HepG2 (cell line): Measurements from ENCODE around the gene OR2T10.
"Not testable (repeated sequence)": the region's sequence is repeated elsewhere in the genome, so short reads cannot be mapped to it uniquely, and the experiment has no call there.

ENCODE experiments used
- CAMTA2 ChIP-seq: sonication (generic); formaldehyde crosslinking; IDR thresholded peaks from 2 replicates; pipeline ENCODE4 v1.4.0; 2020; ENCODE audit warnings: mild to moderate bottlenecking, missing genetic modification reagents, borderline replicate concordance
- CTCF ChIP-seq: sonication (generic); formaldehyde crosslinking; IDR thresholded peaks from 2 replicates; pipeline ENCODE4 v1.5.0; 2020; ENCODE audit warnings: mild to moderate bottlenecking, missing genetic modification reagents, moderate library complexity
- HOXD1 ChIP-seq: sonication (generic); formaldehyde crosslinking; IDR thresholded peaks from 2 replicates; pipeline ENCODE4 v1.5.0; 2020; ENCODE audit warnings: missing genetic modification reagents
- JUND ChIP-seq: sonication (generic); formaldehyde crosslinking; IDR thresholded peaks from 2 replicates; pipeline ENCODE4 v1.8.0; 2022; ENCODE audit warnings: mild to moderate bottlenecking, missing genetic modification reagents
- POLR2AphosphoS5 ChIP-seq: IDR thresholded peaks from 2 replicates; pipeline ENCODE4 v1.6.1; 2012; ENCODE audit warnings: low read depth, low read length
- RBM39 ChIP-seq: fragments of 200-400 bp; formaldehyde crosslinking; IDR thresholded peaks from one replicate; pipeline ENCODE4 v1.6.1; 2018; ENCODE audit warnings: antibody characterized with exemption, mild to moderate bottlenecking, low read depth, low read length; ENCODE audit not compliant: poor library complexity, severe bottlenecking
- ZKSCAN1 ChIP-seq: fragments of 150-350 bp; IDR thresholded peaks from 2 replicates; pipeline ENCODE4 v1.6.1; 2014; ENCODE audit warnings: low read length
- ZNF354B ChIP-seq: sonication (generic); formaldehyde crosslinking; IDR thresholded peaks from 2 replicates; pipeline ENCODE4 v1.8.0; 2022; ENCODE audit warnings: mild to moderate bottlenecking, missing genetic modification reagents
- TF ChIP-seq, protein P1 (sequence below): sonication (generic); formaldehyde crosslinking; IDR thresholded peaks from one replicate; pipeline ENCODE4 v1.5.1; 2020; ENCODE audit warnings: mild to moderate bottlenecking, missing genetic modification reagents; ENCODE audit errors: not compliant biosample characterization

DNA sequence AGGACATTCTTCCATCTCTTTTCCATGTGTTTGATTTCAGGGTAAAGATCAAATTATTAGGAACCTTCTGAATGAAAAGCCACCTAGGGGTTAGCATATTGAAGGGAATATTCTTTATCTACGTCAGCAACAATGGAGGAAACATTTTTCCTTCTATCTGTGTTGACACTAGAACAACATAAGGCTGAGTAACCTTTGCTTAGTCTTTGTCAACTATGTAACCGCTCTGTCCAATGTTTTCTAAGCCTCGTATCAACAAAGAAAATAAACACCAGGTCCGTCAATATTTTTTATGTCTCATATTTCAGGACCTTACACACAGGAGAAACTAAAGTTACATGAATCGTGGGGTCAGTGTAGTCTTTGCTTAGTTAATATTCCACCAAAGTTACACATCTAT is 39.1 kb upstream of the OR2T10 start:
- TF ChIP-seq CTCF; HOXD1 (CRISPR knock-in tag); RBM39; JUND (CRISPR knock-in tag); POLR2AphosphoS5; ZKSCAN1; CAMTA2 (CRISPR knock-in tag); ZNF354B: not testable (repeated sequence)
- TF ChIP-seq, protein P1, sequence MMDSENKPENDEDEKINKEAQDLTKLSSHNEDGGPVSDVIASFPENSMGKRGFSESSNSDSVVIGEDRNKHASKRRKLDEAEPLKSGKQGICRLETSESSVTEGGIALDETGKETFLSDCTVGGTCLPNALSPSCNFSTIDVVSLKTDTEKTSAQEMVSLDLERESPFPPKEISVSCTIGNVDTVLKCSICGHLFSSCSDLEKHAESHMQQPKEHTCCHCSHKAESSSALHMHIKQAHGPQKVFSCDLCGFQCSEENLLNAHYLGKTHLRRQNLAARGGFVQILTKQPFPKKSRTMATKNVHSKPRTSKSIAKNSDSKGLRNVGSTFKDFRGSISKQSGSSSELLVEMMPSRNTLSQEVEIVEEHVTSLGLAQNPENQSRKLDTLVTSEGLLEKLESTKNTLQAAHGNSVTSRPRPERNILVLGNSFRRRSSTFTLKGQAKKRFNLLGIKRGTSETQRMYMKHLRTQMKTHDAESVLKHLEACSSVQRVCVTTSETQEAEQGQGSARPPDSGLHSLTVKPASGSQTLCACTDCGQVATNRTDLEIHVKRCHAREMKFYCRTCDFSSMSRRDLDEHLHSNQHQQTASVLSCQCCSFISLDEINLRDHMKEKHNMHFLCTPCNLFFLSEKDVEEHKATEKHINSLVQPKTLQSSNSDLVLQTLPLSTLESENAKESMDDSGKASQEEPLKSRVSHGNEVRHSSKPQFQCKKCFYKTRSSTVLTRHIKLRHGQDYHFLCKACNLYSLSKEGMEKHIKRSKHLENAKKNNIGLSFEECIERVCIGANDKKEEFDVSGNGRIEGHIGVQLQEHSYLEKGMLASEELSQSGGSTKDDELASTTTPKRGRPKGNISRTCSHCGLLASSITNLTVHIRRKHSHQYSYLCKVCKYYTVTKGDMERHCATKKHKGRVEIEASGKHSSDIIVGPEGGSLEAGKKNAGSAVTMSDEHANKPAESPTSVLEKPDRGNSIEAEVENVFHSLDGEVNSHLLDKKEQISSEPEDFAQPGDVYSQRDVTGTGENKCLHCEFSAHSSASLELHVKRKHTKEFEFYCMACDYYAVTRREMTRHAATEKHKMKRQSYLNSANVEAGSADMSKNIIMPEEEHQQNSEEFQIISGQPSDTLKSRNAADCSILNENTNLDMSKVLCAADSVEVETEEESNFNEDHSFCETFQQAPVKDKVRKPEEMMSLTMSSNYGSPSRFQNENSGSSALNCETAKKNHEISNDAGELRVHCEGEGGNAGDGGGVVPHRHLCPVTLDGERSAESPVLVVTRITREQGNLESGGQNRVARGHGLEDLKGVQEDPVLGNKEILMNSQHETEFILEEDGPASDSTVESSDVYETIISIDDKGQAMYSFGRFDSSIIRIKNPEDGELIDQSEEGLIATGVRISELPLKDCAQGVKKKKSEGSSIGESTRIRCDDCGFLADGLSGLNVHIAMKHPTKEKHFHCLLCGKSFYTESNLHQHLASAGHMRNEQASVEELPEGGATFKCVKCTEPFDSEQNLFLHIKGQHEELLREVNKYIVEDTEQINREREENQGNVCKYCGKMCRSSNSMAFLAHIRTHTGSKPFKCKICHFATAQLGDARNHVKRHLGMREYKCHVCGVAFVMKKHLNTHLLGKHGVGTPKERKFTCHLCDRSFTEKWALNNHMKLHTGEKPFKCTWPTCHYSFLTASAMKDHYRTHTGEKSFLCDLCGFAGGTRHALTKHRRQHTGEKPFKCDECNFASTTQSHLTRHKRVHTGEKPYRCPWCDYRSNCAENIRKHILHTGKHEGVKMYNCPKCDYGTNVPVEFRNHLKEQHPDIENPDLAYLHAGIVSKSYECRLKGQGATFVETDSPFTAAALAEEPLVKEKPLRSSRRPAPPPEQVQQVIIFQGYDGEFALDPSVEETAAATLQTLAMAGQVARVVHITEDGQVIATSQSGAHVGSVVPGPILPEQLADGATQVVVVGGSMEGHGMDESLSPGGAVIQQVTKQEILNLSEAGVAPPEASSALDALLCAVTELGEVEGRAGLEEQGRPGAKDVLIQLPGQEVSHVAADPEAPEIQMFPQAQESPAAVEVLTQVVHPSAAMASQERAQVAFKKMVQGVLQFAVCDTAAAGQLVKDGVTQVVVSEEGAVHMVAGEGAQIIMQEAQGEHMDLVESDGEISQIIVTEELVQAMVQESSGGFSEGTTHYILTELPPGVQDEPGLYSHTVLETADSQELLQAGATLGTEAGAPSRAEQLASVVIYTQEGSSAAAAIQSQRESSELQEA (CRISPR knock-in tag), result not testable (repeated sequence)
